ENCODE data around the gene SLC25A45. TPM values are rescaled to one million over a fixed set of nuclear protein-coding genes. Genes with fewer than 3 reads are reported as not detected.

Gene SLC25A45
- total and polyA plus RNA-seq, 2 donors (not counting 1 experiment from before 2014, with no cell fraction given): 0.52 to 1.5 TPM

- Histone ChIP-seq H3K27ac (ENCODE audit: insufficient read depth, low read length) (peak within 1 kb of the TSS; percentile 100), H3K27me3 (ENCODE audit: control insufficient read depth, insufficient read depth, low read length) (no peaks in the 10 kb centered on the region), H3K4me1 (ENCODE audit: control insufficient read depth, extremely low read depth, insufficient read depth, low read length) (peaks cover 25% of the 10 kb centered on the region), H2AFZ (ENCODE audit: low read length) (no peak within 1 kb of the TSS), H3K36me3 (ENCODE audit: control insufficient read depth, insufficient read depth, low read length) (peaks cover 14% of the 10 kb centered on the region), H3K9ac (ENCODE audit: insufficient read depth, low read length) (peak within 1 kb of the TSS; percentile 100), H4K20me1 (ENCODE audit: control insufficient read depth, extremely low read depth, insufficient read depth, low read length) (peaks cover 15% of the 10 kb centered on the region), H3K4me3 (replicated peaks in 1 of 4; ENCODE audit: control extremely low read depth in 1 of 4, insufficient read depth in 1 of 4, low read depth in 3 of 4, low read length in 4 of 4) (peak within 1 kb of the TSS; percentile 78 to 90 (median 86)), H3K79me2 (ENCODE audit: control insufficient read depth, insufficient read depth, low read length) (peaks cover 77% of the 10 kb centered on the region), H3K4me2 (ENCODE audit: extremely low read depth, insufficient read depth, low read length) (peak within 1 kb of the TSS; percentile 92), H3K9me3 (ENCODE audit: control insufficient read depth, insufficient read depth, low read depth, low read length) (no peaks in the 10 kb centered on the region)
- peak; percentile 87 to 98 for DNase-seq (ENCODE audit: low read depth in 2 of 2)
- TF ChIP-seq EZH2 (IDR thresholded peaks at IDR 0.05; ENCODE audit: low read length, missing control alignments) (no peak), CTCF (conservative IDR thresholded peaks at IDR 0.05 in 1 of 2, IDR thresholded peaks at IDR 0.05 in 1 of 2; ENCODE audit: low read depth in 1 of 2, low read length in 2 of 2) (no peak)
These were observed 40.4 kb upstream of the SLC25A45 start, which contains the start of gene NEAT1 for GRCh38 chr11:65422633-65423515. Gene NEAT1 (plus strand): TSS chr11:65422798.

- Histone ChIP-seq H3K36me3 (ENCODE audit: control insufficient read depth, insufficient read depth, low read length) (peaks cover 12% of the 10 kb centered on the region), H4K20me1 (ENCODE audit: control insufficient read depth, extremely low read depth, insufficient read depth, low read length) (peaks cover 15% of the 10 kb centered on the region), H2AFZ (ENCODE audit: low read length) (no peak overlapping the region), H3K4me2 (ENCODE audit: extremely low read depth, insufficient read depth, low read length) (peak overlapping the region; percentile 92), H3K27ac (ENCODE audit: insufficient read depth, low read length) (peak overlapping the region; percentile 100), H3K4me3 (replicated peaks in 1 of 4; ENCODE audit: control extremely low read depth in 1 of 4, insufficient read depth in 1 of 4, low read depth in 3 of 4, low read length in 4 of 4) (peak overlapping the region; percentile 78 to 90 (median 86)), H3K79me2 (ENCODE audit: control insufficient read depth, insufficient read depth, low read length) (peaks cover 77% of the 10 kb centered on the region), H3K9ac (ENCODE audit: insufficient read depth, low read length) (peak overlapping the region; percentile 100), H3K9me3 (ENCODE audit: control insufficient read depth, insufficient read depth, low read depth, low read length) (no peaks in the 10 kb centered on the region), H3K27me3 (ENCODE audit: control insufficient read depth, insufficient read depth, low read length) (no peaks in the 10 kb centered on the region), H3K4me1 (ENCODE audit: control insufficient read depth, extremely low read depth, insufficient read depth, low read length) (peaks cover 32% of the 10 kb centered on the region)
- peak; percentile 97 to 99 for DNase-seq (ENCODE audit: low read depth in 2 of 2)
- TF ChIP-seq EZH2 (IDR thresholded peaks at IDR 0.05; ENCODE audit: low read length, missing control alignments) (no peak), CTCF (conservative IDR thresholded peaks at IDR 0.05 in 1 of 2, IDR thresholded peaks at IDR 0.05 in 1 of 2; ENCODE audit: low read depth in 1 of 2, low read length in 2 of 2) (no peak)
These were observed 39.6 kb upstream of the SLC25A45 start for GRCh38 chr11:65421794-65422632.
